ENCODE data around the gene TFEC.

The TFEC gene

DNA sequence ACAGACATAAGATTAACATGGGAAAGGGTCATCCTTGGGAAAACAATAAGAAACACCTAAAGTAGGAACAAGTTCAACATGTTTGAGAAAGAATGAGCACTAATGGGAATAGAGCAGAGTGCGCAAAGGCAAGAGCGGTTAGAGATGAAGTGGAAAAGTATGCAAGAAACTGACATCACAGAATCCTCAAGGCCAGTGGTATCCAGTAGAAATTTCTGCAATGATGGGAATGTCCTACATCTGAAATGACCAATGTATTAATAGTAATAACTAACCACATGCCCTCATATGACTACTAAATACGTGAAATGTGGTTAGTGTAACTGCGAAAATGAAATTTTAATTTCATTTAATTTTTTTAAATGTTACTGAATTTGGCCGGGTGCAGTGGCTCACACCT is 54.8 kb downstream of the TFEC start:
- no peaks in the 10 kb centered on the region for H3K36me3 ChIP-seq (ENCODE audit: low read length)
- H4K20me1 ChIP-seq (ENCODE audit: low read depth, low read length) = no peaks in the 10 kb centered on the region
- no peaks in the 10 kb centered on the region for H3K79me2 ChIP-seq (ENCODE audit: insufficient read depth, low read length)
- no peaks in the 10 kb centered on the region for H3K9me3 ChIP-seq (ENCODE audit: insufficient read depth, low read length)
- no peak overlapping the region for H3K4me3 ChIP-seq (ENCODE audit: insufficient read depth, low read length, poor library complexity, severe bottlenecking)
- H3K9ac ChIP-seq (ENCODE audit: low read length) = no peak overlapping the region
- H3F3A ChIP-seq (ENCODE audit: insufficient read depth) = no peaks in the 10 kb centered on the region
- H2AFZ ChIP-seq (ENCODE audit: low read depth, low read length, severe bottlenecking) = no peak overlapping the region
- TF ChIP-seq, protein P1, sequence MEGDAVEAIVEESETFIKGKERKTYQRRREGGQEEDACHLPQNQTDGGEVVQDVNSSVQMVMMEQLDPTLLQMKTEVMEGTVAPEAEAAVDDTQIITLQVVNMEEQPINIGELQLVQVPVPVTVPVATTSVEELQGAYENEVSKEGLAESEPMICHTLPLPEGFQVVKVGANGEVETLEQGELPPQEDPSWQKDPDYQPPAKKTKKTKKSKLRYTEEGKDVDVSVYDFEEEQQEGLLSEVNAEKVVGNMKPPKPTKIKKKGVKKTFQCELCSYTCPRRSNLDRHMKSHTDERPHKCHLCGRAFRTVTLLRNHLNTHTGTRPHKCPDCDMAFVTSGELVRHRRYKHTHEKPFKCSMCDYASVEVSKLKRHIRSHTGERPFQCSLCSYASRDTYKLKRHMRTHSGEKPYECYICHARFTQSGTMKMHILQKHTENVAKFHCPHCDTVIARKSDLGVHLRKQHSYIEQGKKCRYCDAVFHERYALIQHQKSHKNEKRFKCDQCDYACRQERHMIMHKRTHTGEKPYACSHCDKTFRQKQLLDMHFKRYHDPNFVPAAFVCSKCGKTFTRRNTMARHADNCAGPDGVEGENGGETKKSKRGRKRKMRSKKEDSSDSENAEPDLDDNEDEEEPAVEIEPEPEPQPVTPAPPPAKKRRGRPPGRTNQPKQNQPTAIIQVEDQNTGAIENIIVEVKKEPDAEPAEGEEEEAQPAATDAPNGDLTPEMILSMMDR (IDR thresholded peaks at IDR 0.05; ENCODE audit: insufficient read depth, low read length, poor library complexity, severe bottlenecking) = no peak
- no peak for TF ChIP-seq EZH2phosphoT487 (conservative IDR thresholded peaks at IDR 0.05; ENCODE audit: low read length)
- H3K9me2 ChIP-seq (replicated peaks; ENCODE audit: insufficient read depth, low read length) = no peaks in the 10 kb centered on the region
- H3K27ac ChIP-seq (ENCODE audit: low read depth, low read length) = no peak overlapping the region
- no peaks in the 10 kb centered on the region for H3K27me3 ChIP-seq (ENCODE audit: low read length)
- H3K4me2 ChIP-seq (ENCODE audit: low read depth, low read length, poor library complexity, severe bottlenecking) = no peak overlapping the region

DNA sequence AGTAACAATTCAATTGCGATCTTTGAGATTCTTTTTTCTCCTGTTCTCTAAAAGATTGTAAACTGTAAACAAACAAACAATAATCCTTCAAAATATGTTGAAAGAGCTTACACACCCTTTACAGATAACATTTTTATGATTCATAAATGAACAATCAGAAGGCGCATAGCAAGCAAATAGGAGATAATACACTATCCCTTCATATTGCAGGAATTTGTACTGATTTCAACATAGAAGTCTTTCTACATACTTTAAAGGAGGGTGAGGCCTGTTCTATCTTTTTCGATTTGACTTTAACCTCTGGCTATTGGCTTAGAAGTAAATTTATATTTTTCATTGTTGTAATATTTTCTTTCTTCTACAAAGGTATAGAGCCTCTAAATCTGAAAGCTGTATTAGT is 57.2 kb downstream of the TFEC start:
- Histone ChIP-seq H2AFZ (ENCODE audit: low read depth, low read length, severe bottlenecking) (no peak overlapping the region), H3K4me2 (ENCODE audit: low read depth, low read length, poor library complexity, severe bottlenecking) (no peak overlapping the region), H3K36me3 (ENCODE audit: low read length) (no peaks in the 10 kb centered on the region), H3K79me2 (ENCODE audit: insufficient read depth, low read length) (no peaks in the 10 kb centered on the region), H3K27ac (ENCODE audit: low read depth, low read length) (no peak overlapping the region), H3K9ac (ENCODE audit: low read length) (no peak overlapping the region), H3K9me3 (ENCODE audit: insufficient read depth, low read length) (no peaks in the 10 kb centered on the region), H3F3A (ENCODE audit: insufficient read depth) (no peaks in the 10 kb centered on the region), H4K20me1 (ENCODE audit: low read depth, low read length) (no peaks in the 10 kb centered on the region), H3K9me2 (replicated peaks; ENCODE audit: insufficient read depth, low read length) (no peaks in the 10 kb centered on the region), H3K4me3 (ENCODE audit: insufficient read depth, low read length, poor library complexity, severe bottlenecking) (no peak overlapping the region), H3K27me3 (ENCODE audit: low read length) (no peaks in the 10 kb centered on the region)
- TF ChIP-seq, protein P1 (IDR thresholded peaks at IDR 0.05; ENCODE audit: insufficient read depth, low read length, poor library complexity, severe bottlenecking) = no peak
- no peak for TF ChIP-seq EZH2phosphoT487 (conservative IDR thresholded peaks at IDR 0.05; ENCODE audit: low read length)

DNA sequence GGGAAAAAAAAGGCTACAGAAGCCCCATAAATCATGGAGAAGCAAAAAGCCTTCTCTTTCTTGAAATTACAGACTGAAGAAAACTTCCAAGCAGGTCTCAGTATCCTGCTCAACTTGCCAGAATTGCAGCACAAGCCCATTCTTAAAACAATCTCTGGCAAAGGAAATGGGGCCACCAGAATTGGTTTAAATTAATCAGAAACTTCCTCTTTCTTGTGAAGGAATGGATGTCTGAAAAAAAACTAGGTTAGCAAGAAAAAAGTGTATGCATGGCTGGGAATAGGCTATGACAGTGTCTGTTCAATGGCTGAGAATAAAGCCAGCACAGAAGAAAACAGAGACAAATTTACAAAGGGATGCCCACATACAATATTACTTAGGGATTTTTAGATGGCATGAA is 59.1 kb downstream of the TFEC start:
- Histone ChIP-seq H4K20me1 (ENCODE audit: low read depth, low read length) (no peaks in the 10 kb centered on the region), H3K9me2 (replicated peaks; ENCODE audit: insufficient read depth, low read length) (no peaks in the 10 kb centered on the region), H3K79me2 (ENCODE audit: insufficient read depth, low read length) (no peaks in the 10 kb centered on the region), H3K9ac (ENCODE audit: low read length) (no peak overlapping the region), H3K36me3 (ENCODE audit: low read length) (no peaks in the 10 kb centered on the region), H3K27me3 (ENCODE audit: low read length) (no peaks in the 10 kb centered on the region), H3K9me3 (ENCODE audit: insufficient read depth, low read length) (no peaks in the 10 kb centered on the region), H2AFZ (ENCODE audit: low read depth, low read length, severe bottlenecking) (no peak overlapping the region), H3K4me2 (ENCODE audit: low read depth, low read length, poor library complexity, severe bottlenecking) (no peak overlapping the region), H3K4me3 (ENCODE audit: insufficient read depth, low read length, poor library complexity, severe bottlenecking) (no peak overlapping the region), H3F3A (ENCODE audit: insufficient read depth) (no peaks in the 10 kb centered on the region), H3K27ac (ENCODE audit: low read depth, low read length) (no peak overlapping the region)
- TF ChIP-seq EZH2phosphoT487 (conservative IDR thresholded peaks at IDR 0.05; ENCODE audit: low read length) = no peak
- TF ChIP-seq, protein P1 (IDR thresholded peaks at IDR 0.05; ENCODE audit: insufficient read depth, low read length, poor library complexity, severe bottlenecking) = no peak

All from SU-DHL-6 (cell line).